BJ (cell line): ENCODE results near the gene RFX3. TPM values are rescaled to one million over a fixed set of nuclear protein-coding genes. Genes with fewer than 3 reads are reported as not detected.

Experiments used
- CTCF ChIA-PET: fragments of 350-600 bp; formaldehyde crosslinking; extraction: SDS; loops from one replicate; lab custom pipeline; 2021; ENCODE audit warnings: antibody characterized with exemption, inconsistent platforms; lab: Yijun Ruan, JAX
- POLR2A ChIA-PET: fragments of 300-600 bp; sonication (Branson Sonifier 250); formaldehyde crosslinking; extraction: SDS; loops from one replicate; lab custom pipeline; 2021; ENCODE audit warnings: antibody characterized with exemption; lab: Charles Lee
- DNase-seq: peaks from one replicate; pipeline ENCODE4 v3.0.0-alpha.2; 2011; ENCODE audit warnings: low read depth
- H3K27me3 ChIP-seq: 2 replicates; pipeline ENCODE4 v1.6.0; 2011; ENCODE audit warnings: low read length; ENCODE audit not compliant: control insufficient read depth, insufficient read depth
- H3K36me3 ChIP-seq: 2 replicates; pipeline ENCODE4 v1.5.1; 2011; ENCODE audit warnings: low read length; ENCODE audit not compliant: control insufficient read depth, insufficient read depth
- H3K4me3 ChIP-seq: 2 replicates; pipeline ENCODE4 v1.5.1; 2011; ENCODE audit warnings: low read depth, mild to moderate bottlenecking, control low read depth, low read length
- polyA plus RNA-seq: library from polyadenylated mRNA; depleted of rRNA; stranded (reverse); fragments of >200 nt; gene quantifications from 2 replicates; pipeline ENCODE4 v1.2.3, GENCODE V29; 2011
- TF ChIP-seq, protein P1 (sequence below): IDR thresholded peaks from 2 replicates; pipeline ENCODE4 v1.5.1; 2011; ENCODE audit warnings: low read depth, mild to moderate bottlenecking, control low read depth, inconsistent platforms, low read length, moderate library complexity; ENCODE audit not compliant: insufficient read depth

RFX3 gene
- polyA plus RNA-seq, 1 experiment = 2.2 TPM

DNA sequence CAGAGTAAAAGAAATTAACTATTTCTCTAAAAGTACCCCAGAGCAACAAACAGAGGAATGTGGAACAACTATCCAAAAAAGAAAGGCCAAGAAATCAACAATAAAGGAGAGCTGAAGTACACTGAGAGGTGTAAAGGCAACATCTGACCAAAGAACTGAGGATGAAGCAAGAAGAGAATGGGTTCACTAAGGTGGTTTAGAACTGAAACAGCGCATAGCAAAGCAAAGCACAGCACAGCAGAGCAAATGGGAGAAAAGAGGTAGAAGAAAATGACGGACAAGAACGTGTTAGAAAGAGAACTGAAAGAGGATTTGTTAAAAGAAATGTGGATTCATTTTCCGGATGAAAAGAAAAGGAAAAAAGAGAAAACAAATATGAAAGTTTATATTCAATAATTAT, 25.8 kb downstream of the RFX3 start:
- Histone ChIP-seq H3K27me3 (no peaks in the 10 kb centered on the region), H3K4me3 (no peak overlapping the region), H3K36me3 (no peaks in the 10 kb centered on the region)
- ChIA-PET CTCF (no interaction called here), POLR2A (no interaction called here)
- DNase-seq = no peak
- TF ChIP-seq, protein P1, sequence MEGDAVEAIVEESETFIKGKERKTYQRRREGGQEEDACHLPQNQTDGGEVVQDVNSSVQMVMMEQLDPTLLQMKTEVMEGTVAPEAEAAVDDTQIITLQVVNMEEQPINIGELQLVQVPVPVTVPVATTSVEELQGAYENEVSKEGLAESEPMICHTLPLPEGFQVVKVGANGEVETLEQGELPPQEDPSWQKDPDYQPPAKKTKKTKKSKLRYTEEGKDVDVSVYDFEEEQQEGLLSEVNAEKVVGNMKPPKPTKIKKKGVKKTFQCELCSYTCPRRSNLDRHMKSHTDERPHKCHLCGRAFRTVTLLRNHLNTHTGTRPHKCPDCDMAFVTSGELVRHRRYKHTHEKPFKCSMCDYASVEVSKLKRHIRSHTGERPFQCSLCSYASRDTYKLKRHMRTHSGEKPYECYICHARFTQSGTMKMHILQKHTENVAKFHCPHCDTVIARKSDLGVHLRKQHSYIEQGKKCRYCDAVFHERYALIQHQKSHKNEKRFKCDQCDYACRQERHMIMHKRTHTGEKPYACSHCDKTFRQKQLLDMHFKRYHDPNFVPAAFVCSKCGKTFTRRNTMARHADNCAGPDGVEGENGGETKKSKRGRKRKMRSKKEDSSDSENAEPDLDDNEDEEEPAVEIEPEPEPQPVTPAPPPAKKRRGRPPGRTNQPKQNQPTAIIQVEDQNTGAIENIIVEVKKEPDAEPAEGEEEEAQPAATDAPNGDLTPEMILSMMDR = no peak

DNA sequence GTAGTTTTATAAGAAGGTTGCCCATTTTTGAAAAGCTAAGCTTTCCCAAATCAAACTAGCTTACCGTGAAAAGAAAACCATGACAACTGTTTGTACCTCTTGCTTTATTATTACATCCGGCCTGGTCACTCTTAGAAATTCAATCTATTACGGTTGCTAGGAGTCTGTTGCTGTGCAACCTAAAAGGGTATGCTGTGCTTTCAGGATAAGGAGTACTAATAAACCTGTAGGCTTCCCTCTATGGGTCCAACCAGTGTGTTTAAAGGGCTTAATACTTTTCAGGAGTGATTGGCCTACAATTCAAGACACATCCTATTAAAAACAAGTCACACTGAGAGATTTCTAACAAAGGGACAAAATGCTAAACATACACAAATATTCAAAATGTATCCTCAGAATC, 27.1 kb downstream of the RFX3 start:
- CTCF ChIA-PET = interaction anchor here (0.6 kb wide), 1 partner anchor 489 kb away, joined by 3 read pairs; no protein-coding TSS in a partner anchor

DNA sequence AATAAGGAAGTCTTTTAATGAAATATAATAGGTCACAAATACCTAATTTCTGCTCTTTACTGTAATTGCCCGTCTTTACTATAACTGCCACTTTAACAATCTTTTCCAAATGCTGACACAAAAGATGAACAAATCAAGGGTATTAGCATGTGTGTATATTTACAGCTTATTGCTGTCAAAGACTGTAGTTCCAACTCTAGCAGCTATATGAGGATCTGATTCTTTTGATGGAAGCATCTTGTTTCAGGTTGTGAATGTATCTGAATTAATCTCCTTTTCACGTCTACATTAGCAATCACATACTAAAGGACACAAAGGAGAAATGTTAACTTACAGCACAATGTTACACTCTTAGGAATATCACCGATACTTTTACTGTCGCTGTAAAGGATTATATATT, 27.9 kb downstream of the RFX3 start:
- ChIA-PET POLR2A (no interaction called here), CTCF (interaction anchor here (0.6 kb wide), 1 partner anchor 488 kb away, joined by 3 read pairs; no protein-coding TSS in a partner anchor)
- no peak for DNase-seq
- Histone ChIP-seq H3K36me3 (no peaks in the 10 kb centered on the region), H3K4me3 (no peak overlapping the region), H3K27me3 (no peaks in the 10 kb centered on the region)
- TF ChIP-seq, protein P1 = no peak

More for the DNA sequence above, 27.1 kb downstream of the RFX3 start:
- no peaks in the 10 kb centered on the region for H3K36me3 ChIP-seq
- no peak overlapping the region for H3K4me3 ChIP-seq
- POLR2A ChIA-PET = no interaction called here
- no peak for DNase-seq
- H3K27me3 ChIP-seq = no peaks in the 10 kb centered on the region
- TF ChIP-seq, protein P1 = no peak

DNA sequence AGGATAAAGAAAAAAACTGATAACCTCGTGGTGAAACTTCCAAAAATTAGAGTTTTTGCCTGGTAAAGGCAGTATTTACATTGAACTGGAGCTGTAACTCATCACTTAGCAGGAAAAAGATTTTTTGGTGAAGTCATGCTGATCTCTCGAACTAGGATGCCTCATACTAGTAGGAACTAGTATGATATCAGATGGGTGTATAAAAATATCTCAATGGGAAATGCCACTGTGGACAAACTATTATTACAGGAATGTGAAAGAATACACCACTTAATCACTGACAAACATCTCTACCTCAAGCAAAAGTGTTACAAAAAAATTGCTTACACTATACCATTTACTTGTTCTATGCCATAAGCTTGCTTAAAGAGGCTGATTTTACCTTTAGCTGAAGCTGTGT, 28.4 kb downstream of the RFX3 start:
- ChIA-PET CTCF (no interaction called here), POLR2A (no interaction called here)
- TF ChIP-seq, protein P1 = no peak
- Histone ChIP-seq H3K27me3 (no peaks in the 10 kb centered on the region), H3K36me3 (no peaks in the 10 kb centered on the region), H3K4me3 (no peak overlapping the region)
- peak; percentile 24 for DNase-seq

DNA sequence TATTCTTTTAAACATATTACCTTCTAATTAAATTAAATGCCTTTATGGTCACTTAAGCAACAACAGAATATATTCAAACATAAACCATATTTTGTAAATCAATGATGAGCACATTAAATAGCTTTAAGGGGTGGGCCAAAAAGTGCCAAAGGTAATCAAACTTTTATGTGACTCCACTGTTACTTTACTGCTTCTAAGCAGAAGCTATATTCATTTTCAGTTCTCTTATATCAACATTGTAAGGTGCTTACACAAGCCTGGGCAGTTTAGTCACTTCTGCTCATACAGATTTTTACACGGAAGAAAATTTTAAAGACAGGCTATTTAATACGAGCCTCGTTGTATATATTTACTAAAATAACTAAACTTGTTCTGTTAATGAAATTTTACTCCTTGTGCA, 29.9 kb downstream of the RFX3 start:
- H3K36me3 ChIP-seq = no peaks in the 10 kb centered on the region
- no peak overlapping the region for H3K4me3 ChIP-seq
- ChIA-PET CTCF (interaction anchor here (0.6 to 1.3 kb wide), 2 partner anchors 51 to 78 kb away, joined by 3 read pairs; no protein-coding TSS in a partner anchor), POLR2A (no interaction called here)
- DNase-seq = no peak
- H3K27me3 ChIP-seq = no peaks in the 10 kb centered on the region
- TF ChIP-seq, protein P1 = no peak
